Measurements from ENCODE around the gene HGFAC. TPM values are rescaled to one million over a fixed set of nuclear protein-coding genes. Genes with fewer than 3 reads are reported as not detected.

HGFAC gene
- total and polyA plus RNA-seq, 8 donors: 0.50 to 3.4 (median 1.2) TPM; not detected in 5

- DNase-seq: no peak
- no peaks in the 10 kb centered on the region for H3K9me3 ChIP-seq
- WGBS, 5 donors: 93 to 96% (median 94%) methylated on average over 11 of the region's 11 CpGs
- H3K4me3 ChIP-seq: no peak overlapping the region
- intact Hi-C loops (cut with DNase I; ENCODE audit: low total_unique reads): no loop called here
- H3K27me3 ChIP-seq: no peaks in the 10 kb centered on the region
- no peak overlapping the region for H3K27ac ChIP-seq
- H3K4me1 ChIP-seq: no peaks in the 10 kb centered on the region
- peaks cover 0 to 5% (median 0%) of the 10 kb centered on the region in 4 donors for H3K36me3 ChIP-seq
- no peak for TF ChIP-seq POLR2A (IDR thresholded peaks at IDR 0.05)
- TF ChIP-seq POLR2AphosphoS5 (IDR thresholded peaks at IDR 0.05): no peak
- TF ChIP-seq EP300 (IDR thresholded peaks at IDR 0.05): no peak
- TF ChIP-seq CTCF (IDR thresholded peaks at IDR 0.05): no peak
Observed at GRCh38 chr4:3397128-3397527, 44.6 kb upstream of the HGFAC start.

GRCh38 chr4:3399277-3400194 is 42.2 kb upstream of the HGFAC start:
- intact Hi-C loops (cut with DNase I; ENCODE audit: low total_unique reads): no loop called here
- H3K9me3 ChIP-seq: peaks cover 0 to 2% (median 0%) of the 10 kb centered on the region in 4 donors
- H3K27ac ChIP-seq: no peak overlapping the region
- H3K36me3 ChIP-seq: no peaks in the 10 kb centered on the region
- DNase-seq: no peak
- no peak overlapping the region for H3K4me3 ChIP-seq
- TF ChIP-seq CTCF (IDR thresholded peaks at IDR 0.05): no peak
- TF ChIP-seq EP300 (IDR thresholded peaks at IDR 0.05): no peak
- TF ChIP-seq POLR2AphosphoS5 (IDR thresholded peaks at IDR 0.05): no peak
- H3K27me3 ChIP-seq: no peaks in the 10 kb centered on the region
- 70 to 80% (median 72%) methylated on average over 5 of the region's 5 CpGs for WGBS, 5 donors
- no peaks in the 10 kb centered on the region for H3K4me1 ChIP-seq

GRCh38 chr4:3401436-3402171 is 40.2 kb upstream of the HGFAC start:
- intact Hi-C loops (cut with DNase I; ENCODE audit: low total_unique reads): no loop called here
- DNase-seq: no peak

More at GRCh38 chr4:3401436-3402171, 40.2 kb upstream of the HGFAC start:
- no peaks in the 10 kb centered on the region for H3K36me3 ChIP-seq
- H3K27ac ChIP-seq: no peak overlapping the region
- H3K4me1 ChIP-seq: no peaks in the 10 kb centered on the region
- no peak for TF ChIP-seq CTCF (IDR thresholded peaks at IDR 0.05)
- TF ChIP-seq POLR2AphosphoS5 (IDR thresholded peaks at IDR 0.05): no peak
- no peak for TF ChIP-seq EP300 (IDR thresholded peaks at IDR 0.05)
- TF ChIP-seq POLR2A (IDR thresholded peaks at IDR 0.05): no peak
- no peak overlapping the region for H3K4me3 ChIP-seq
- H3K27me3 ChIP-seq: no peaks in the 10 kb centered on the region
- WGBS, 5 donors: 94 to 98% (median 96%) methylated on average over 22 of the region's 22 CpGs
- peaks cover 0 to 4% (median 0%) of the 10 kb centered on the region in 4 donors for H3K9me3 ChIP-seq
